Natural killer cell (primary cell): ENCODE results near the gene LGALS3. TPM values are rescaled to one million over a fixed set of nuclear protein-coding genes. Genes with fewer than 3 reads are reported as not detected.

Source experiments
- ATAC-seq, 3 donors: fragments of 150-1000 bp in 2 of 3; fragments of 200-7000 bp in 1 of 3; cut with Tn5 transposase; 1 replicate in 1 of 3; 2 replicates in 2 of 3; pipeline ENCODE4 v1.10.0; 2021; ENCODE audit warnings: mild to moderate bottlenecking in 2 of 3, moderate library complexity in 2 of 3
- DNase-seq, 2 donors: peaks; one replicate each; pipeline versions ENCODE4 v3.0.0 to v3.0.0-alpha.2; 2013 to 2021; ENCODE audit warnings: mixed read lengths in 1 of 2
- H3K27ac ChIP-seq: one replicate; pipeline ENCODE4 v1.5.1; 2013; ENCODE audit warnings: mild to moderate bottlenecking, low read length
- H3K27me3 ChIP-seq: one replicate; pipeline ENCODE4 v1.6.1; 2013; ENCODE audit warnings: low read length; ENCODE audit not compliant: control insufficient read depth, insufficient read depth
- H3K36me3 ChIP-seq: one replicate; pipeline ENCODE4 v1.6.1; 2013; ENCODE audit warnings: low read length; ENCODE audit not compliant: control insufficient read depth, insufficient read depth
- H3K4me1 ChIP-seq: one replicate; pipeline ENCODE4 v1.6.1; 2013; ENCODE audit warnings: low read length; ENCODE audit not compliant: control insufficient read depth, insufficient read depth
- H3K4me3 ChIP-seq: one replicate; pipeline ENCODE4 v1.5.1; 2013; ENCODE audit warnings: low read length
- H3K9me3 ChIP-seq: one replicate; pipeline ENCODE4 v1.6.1; 2013; ENCODE audit warnings: low read length; ENCODE audit not compliant: control insufficient read depth, insufficient read depth
- H3K27ac Mint-ChIP-seq, 2 donors: one replicate each; pipeline ENCODE4 v1.8.0; 2022; ENCODE audit warnings: mild to moderate bottlenecking in 2 of 2, mixed read lengths in 2 of 2, moderate library complexity in 1 of 2
- H3K27me3 Mint-ChIP-seq, 2 donors: one replicate each; pipeline ENCODE4 v1.8.0; 2022; ENCODE audit warnings: low read depth in 2 of 2, mixed read lengths in 2 of 2
- H3K36me3 Mint-ChIP-seq: one replicate; pipeline ENCODE4 v1.8.0; 2022; ENCODE audit warnings: mixed read lengths
- H3K4me1 Mint-ChIP-seq, 2 donors: one replicate each; pipeline ENCODE4 v1.8.0; 2022; ENCODE audit warnings: mixed read lengths in 2 of 2
- H3K4me3 Mint-ChIP-seq: one replicate; pipeline ENCODE4 v1.8.0; 2022; ENCODE audit warnings: mild to moderate bottlenecking, moderate library complexity, mixed read lengths
- H3K9me3 Mint-ChIP-seq, 2 donors: one replicate each; pipeline ENCODE4 v1.8.0; 2022; ENCODE audit warnings: mixed read lengths in 2 of 2
- CTCF ChIP-seq: fragments of 200-600 bp; IDR thresholded peaks from one replicate; pipeline ENCODE4 v1.8.0; 2022; ENCODE audit warnings: antibody characterized with exemption
- WGBS: methylation state at CpG from one replicate; pipeline ENCODE4 v1.1.7; 2013; ENCODE audit warnings: missing lambda C conversion rate; ENCODE audit not compliant: insufficient coverage; 5-methylcytosine and 5-hydroxymethylcytosine counted together
- intact Hi-C: fragments of 100-400 bp; cut with micrococcal nuclease; formaldehyde crosslinking; loops from one replicate; pipeline ENCODE4 v1.14.2; 2022
- total RNA-seq, 4 donors: library from RNA; stranded (reverse); fragments of 120-200 nt in 1 of 4; gene quantifications; one replicate each; pipeline versions ENCODE4 v1.2.3 to v1.2.4, GENCODE V29; 2013 to 2022

The LGALS3 gene
- total RNA-seq, 3 donors from 2014 or later (not counting 1 experiment from before 2014, with no cell fraction given), result 10.8 to 35.7 (median 17.1) TPM

- Mint-ChIP-seq H3K9me3 (no peaks in the 10 kb centered on the region), H3K36me3 (no peaks in the 10 kb centered on the region), H3K4me3 (no peak overlapping the region), H3K4me1 (peaks cover 35 to 61% of the 10 kb centered on the region in 2 donors), H3K27ac (no peak overlapping the region), H3K27me3 (no peaks in the 10 kb centered on the region)
- Histone ChIP-seq H3K36me3 (no peaks in the 10 kb centered on the region), H3K27me3 (no peaks in the 10 kb centered on the region), H3K27ac (no peak overlapping the region), H3K4me3 (no peak overlapping the region), H3K4me1 (peaks cover 39% of the 10 kb centered on the region), H3K9me3 (no peaks in the 10 kb centered on the region)
- WGBS, result 91% methylated on average over 7 of the region's 9 CpGs
- ATAC-seq (no peak), DNase-seq (no peak)
- no peak for TF ChIP-seq CTCF
- intact Hi-C loops, result no loop called here
Observed at GRCh38 chr14:55121628-55122439, 7.2 kb upstream of the LGALS3 start.

- Mint-ChIP-seq H3K27me3 (no peaks in the 10 kb centered on the region), H3K4me3 (no peak overlapping the region), H3K9me3 (no peaks in the 10 kb centered on the region), H3K36me3 (no peaks in the 10 kb centered on the region), H3K4me1 (peaks cover 39 to 66% of the 10 kb centered on the region in 2 donors), H3K27ac (no peak overlapping the region)
- peaks cover 39% of the 10 kb centered on the region for H3K4me1 ChIP-seq
- intact Hi-C loops, result no loop called here
- H3K27ac ChIP-seq, result no peak overlapping the region
- 95% methylated on average over 8 of the region's 8 CpGs for WGBS
- no peak overlapping the region for H3K4me3 ChIP-seq
- no peaks in the 10 kb centered on the region for H3K27me3 ChIP-seq
- H3K36me3 ChIP-seq, result no peaks in the 10 kb centered on the region
- H3K9me3 ChIP-seq, result no peaks in the 10 kb centered on the region
- TF ChIP-seq CTCF, result no peak
- DNase-seq (no peak), ATAC-seq (no peak)
Observed at GRCh38 chr14:55122440-55122986, 6.5 kb upstream of the LGALS3 start.

GRCh38 chr14:55123101-55123500 is 6.0 kb upstream of the LGALS3 start:
- Histone ChIP-seq H3K27me3 (no peaks in the 10 kb centered on the region), H3K4me1 (peaks cover 34% of the 10 kb centered on the region), H3K4me3 (no peak overlapping the region), H3K36me3 (no peaks in the 10 kb centered on the region), H3K27ac (no peak overlapping the region), H3K9me3 (no peaks in the 10 kb centered on the region)
- Mint-ChIP-seq H3K27ac (no peak overlapping the region), H3K27me3 (no peaks in the 10 kb centered on the region), H3K4me1 (peaks cover 39 to 60% of the 10 kb centered on the region in 2 donors), H3K4me3 (no peak overlapping the region), H3K9me3 (no peaks in the 10 kb centered on the region), H3K36me3 (no peaks in the 10 kb centered on the region)
- no peak for TF ChIP-seq CTCF
- ATAC-seq (no peak), DNase-seq (no peak)
- intact Hi-C loops, result no loop called here
- 87% methylated on average over 8 of the region's 8 CpGs for WGBS
